ENCODE data around the gene HDAC8.
"Not testable (repeated sequence)": the region's sequence is repeated elsewhere in the genome, so short reads cannot be mapped to it uniquely, and the experiment has no call there.

Gene HDAC8

DNA sequence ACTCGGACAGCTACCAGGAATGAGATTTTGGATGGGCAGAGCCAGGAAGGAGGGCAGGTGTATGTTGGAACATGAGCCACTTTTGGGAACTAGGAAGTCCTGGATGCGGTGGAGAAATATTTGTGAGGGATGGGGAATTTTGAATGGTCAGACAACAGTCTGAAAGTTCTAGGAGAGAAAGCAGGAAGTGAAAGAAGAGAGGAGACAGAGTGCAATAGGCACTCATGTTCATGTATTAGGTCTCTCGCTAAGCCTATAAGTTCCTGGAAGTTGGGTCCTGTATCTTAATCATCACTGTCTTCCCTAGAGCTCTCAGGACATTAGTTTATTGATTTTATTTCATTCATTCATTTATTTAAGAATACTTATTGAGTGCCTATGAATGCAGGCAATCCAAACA lies 201.2 kb downstream of the HDAC8 start:
- DNase-seq = no peak

GRCh38 chrX:72368796-72369195 lies 203.8 kb downstream of the HDAC8 start:
- no peak for DNase-seq

GRCh38 chrX:72367516-72367915 lies 205.1 kb downstream of the HDAC8 start:
- DNase-seq = no peak

DNA sequence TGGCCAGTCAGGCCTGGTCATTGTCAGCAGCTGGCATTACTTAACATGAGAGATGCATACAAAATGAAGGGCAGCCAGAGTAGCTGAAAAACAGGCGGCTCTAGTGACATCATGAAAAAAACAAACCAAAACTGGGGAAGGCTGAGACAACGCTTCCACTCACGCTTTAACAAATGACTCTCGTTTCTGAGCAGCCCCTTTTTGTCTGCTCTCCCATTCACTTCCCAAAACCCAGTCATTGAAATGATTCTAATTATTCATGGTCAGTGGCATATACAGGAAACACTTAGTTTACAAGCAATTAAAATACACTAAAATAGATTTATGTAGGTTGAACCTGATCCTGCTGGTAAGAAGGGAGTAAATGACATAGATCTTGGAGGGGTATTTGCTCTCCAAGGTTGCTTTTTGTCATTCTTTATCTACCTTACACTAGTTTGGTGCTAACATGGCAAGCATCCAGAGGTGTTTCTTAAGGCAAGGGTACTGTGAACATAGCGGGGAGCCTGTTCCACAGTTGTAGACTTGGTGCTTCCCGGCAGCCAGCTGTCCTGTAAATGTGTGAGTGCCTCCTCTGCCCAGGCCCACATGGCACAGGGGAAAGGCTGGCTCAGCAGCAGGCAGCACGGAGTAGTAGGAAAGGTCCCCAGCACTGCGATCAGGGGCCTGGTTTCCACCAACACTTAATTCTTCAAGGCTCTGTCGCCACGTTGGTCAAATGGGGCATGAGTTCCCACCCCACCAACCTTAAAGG lies 205.8 kb downstream of the HDAC8 start:
- no peak for DNase-seq

DNA sequence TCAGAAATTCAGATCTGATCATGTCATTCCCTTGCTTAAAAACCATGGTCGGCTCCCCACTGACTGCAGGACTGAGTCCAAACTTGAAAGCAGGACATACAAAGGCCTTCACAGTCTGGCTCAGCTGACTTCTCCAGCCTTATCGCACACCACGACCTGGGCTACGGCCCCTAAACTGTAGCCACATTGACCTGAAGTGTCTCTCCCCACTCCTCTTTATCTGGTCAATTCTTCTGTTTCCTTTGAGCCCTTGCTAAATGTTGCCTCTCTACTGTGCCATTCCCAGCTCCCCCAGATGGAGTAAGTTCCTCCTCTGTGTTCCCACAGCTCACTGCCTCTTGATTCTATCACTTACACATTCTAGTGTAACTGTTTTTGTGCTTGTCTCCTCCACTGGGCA lies 206.5 kb downstream of the HDAC8 start:
- DNase-seq = no peak

DNA sequence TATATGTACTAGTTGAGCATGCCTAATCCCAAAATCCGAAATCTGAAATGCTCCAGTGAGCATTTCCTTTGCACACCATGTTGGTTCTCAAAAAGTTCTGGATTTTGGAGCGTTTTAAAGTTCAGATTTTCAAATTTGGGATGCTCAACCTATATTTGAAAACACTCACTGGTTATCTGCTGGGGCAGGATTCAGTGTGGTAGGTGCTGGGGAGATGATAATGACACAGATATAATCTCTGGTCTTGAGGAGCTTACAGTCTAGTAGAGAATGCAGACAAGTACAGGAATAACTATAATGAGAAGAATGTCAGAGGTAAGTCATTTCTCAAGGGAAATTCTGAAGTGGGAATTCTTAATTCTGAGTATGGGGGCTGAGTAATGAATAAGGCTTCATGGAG lies 207.5 kb downstream of the HDAC8 start:
- DNase-seq = no peak

DNA sequence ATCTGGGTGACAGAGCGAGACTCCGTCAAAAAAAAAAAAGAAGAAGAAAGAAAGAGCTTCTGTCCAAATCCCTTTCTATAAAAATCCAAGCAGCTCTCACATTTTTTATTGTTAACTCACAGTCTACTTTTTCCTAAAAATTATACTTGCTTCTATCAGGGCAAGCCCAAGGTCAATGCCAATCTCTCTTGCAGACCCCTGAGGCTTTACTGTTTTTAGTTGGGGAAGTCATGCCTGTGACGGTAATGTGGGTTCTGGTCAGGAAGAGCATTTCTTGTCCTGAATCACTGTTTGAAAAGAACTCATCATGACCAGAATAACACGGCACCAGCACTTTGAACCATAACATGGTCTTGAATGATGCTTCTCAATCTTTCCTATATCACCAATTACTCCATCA lies 212.3 kb downstream of the HDAC8 start:
- DNase-seq = no peak

DNA sequence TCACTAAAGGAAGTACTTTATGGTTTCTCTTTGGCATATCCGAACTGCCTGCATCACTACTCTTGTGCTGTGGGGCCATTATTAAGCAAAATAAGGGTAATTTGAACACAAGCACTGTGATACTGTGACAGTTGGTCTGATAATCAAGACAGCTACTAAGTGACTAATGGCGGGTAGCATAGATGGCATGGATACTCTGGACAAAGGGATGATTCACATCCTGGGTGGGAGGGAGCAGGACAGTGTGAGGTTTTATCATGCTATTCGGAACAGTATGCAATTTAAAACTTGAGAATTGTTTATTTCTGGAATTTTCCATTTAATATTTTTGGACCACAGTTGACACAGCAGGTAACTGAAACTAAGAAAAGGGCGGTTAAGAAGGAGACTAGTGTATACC lies 214.3 kb downstream of the HDAC8 start:
- no peak for DNase-seq

- no peak for DNase-seq
Observed at GRCh38 chrX:72352786-72353185, 219.9 kb downstream of the HDAC8 start.

GRCh38 chrX:72351606-72352334 lies 220.9 kb downstream of the HDAC8 start:
- no peak for DNase-seq

- DNase-seq = no peak
Observed at GRCh38 chrX:72349190-72349589, 223.5 kb downstream of the HDAC8 start.

- DNase-seq = no peak
Observed at GRCh38 chrX:72348247-72348979, 224.2 kb downstream of the HDAC8 start.

- no peak for DNase-seq
Observed at GRCh38 chrX:72347366-72347765, 225.3 kb downstream of the HDAC8 start.

- no peak for DNase-seq
Observed at GRCh38 chrX:72346302-72346949, 226.2 kb downstream of the HDAC8 start.

DNA sequence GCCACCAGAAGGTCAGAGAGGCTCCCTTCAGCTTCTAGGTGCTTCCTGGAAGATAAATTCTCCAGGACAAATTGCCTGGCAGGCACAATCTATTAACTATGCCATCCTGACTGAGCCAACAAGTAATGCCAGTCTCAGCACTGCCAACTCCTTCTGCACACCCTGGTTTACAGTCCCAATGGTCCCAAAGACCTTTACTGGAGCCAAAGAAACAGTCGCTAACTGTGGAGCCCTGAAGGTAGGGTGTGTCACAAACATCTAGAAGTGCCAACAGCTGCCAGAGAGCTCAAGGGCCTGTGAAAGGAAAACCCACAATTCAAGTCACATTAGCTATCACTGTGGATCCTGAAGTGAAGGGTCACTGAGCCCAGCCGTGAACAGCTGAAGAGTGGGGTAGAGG lies 232.0 kb downstream of the HDAC8 start:
- DNase-seq = no peak

DNA sequence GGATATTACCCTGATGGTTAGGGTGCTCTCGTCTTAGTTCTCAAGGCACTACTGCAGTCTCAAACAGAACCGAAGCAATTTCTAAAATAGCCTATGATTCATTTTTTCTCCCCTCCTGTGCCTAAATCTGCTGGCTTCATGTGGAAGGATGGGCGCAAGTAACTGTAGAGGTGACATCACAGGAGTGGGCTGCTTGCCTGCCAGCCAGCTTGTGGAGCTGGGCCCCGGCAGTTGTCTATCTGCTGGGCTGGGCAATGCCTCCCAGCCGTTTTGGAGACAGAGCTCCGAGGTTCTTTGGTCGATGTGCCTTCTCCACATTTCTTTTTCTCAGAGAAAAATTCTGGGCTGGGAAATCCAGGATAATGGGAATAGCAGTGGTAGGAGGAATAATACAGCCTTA lies 232.6 kb downstream of the HDAC8 start:
- DNase-seq = no peak

DNA sequence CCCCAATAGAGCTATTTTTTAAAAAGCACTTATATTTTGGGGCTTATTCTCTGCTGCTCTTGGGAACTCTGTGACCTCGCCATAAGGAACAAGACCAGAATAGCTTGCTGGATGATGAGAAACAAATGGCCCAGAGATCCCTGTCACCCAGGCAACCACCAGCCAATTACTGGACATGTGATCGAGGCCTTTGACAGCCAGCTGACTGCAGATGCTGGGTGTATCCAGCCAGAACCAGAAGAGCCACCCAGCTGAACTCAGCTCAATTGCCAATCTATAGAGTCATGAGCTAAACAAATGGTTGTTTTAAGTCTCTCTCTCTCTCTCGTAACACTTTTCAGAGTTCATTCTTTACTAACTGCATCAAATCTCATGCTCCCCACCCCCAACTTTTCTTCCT lies 242.5 kb downstream of the HDAC8 start:
- no peak for DNase-seq

GRCh38 chrX:72326605-72327300 lies 245.9 kb downstream of the HDAC8 start:
- DNase-seq = no peak

DNA sequence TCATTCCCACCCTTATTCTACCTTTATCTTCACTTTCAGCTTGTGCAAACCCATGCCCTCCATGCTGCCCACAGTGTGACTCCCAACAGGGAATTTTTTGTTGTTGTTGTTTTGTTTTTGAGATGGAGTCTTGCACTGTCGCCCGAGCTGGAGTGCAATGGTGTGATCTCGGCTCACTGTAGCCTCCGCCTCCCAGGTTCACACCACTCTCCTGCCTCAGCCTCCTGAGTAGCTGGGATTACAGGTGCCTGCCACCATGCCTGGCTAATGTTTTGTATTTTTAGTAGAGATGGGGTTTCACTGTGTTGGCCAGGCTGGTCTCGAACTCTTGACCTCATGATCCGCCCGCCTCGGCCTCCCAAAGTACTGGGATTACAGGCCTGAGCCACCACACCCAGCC lies 253.0 kb downstream of the HDAC8 start:
- not testable (repeated sequence) for DNase-seq

DNA sequence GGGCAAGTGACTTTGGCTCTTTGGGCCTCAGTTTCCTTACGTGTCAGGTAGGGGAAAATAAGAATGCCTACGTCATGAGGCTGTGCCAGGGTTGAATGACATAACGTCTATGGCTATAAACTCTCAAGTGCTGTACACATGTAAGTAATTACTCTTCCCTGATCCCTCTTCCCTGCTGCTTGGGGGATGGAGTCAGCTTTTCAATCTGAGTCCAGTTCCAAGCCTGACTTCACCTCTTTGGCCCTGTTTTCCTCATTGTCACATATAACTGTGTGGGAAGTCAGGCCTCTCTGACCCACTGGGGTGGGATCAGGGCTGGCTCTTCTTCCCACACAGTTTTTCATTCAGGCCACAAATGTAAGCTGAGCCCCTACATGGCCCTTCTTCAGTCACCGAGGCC lies 255.5 kb downstream of the HDAC8 start:
- no peak for DNase-seq

DNA sequence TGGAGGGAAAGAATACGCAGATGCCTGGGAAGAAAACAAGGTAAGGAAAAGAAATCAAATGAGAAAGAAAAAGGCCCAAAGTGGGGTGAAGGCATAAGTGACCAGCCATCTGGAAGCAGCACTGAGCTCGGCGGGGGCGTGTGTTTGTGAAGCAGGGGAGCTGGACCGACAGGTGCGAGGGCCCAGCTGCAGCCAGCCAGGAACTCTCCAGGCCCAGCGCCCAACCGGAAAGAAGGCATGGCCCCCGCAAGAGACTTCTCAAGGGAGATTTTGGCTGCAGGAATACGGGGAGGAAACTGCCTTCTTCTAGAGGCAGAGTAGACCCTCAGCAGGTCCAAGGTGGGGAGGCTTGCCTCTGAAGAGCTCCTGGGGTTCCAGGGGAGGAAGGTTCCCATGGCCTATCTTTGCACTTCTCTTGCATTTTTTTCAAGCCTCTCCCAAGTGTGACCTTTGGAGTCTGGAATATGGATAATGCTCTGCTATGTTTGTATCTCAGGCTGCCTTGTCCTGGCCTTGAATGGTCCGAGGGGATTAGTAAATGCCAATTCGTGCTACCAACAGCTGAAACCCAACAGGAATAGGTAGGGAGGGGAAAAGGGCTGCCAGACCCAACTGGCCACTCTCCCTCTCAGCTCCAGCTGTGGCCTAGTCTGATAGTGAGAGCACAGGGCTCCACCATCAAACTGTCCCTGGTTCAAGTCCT lies 256.1 kb downstream of the HDAC8 start:
- no peak for DNase-seq

- no peak for DNase-seq
Observed at GRCh38 chrX:72314881-72315280, 257.8 kb downstream of the HDAC8 start.
